ENCODE data around the gene CCDC78.
A peak's percentile ranks its signal among the peaks of the same experiment; 100 is the strongest.

The CCDC78 gene

DNA sequence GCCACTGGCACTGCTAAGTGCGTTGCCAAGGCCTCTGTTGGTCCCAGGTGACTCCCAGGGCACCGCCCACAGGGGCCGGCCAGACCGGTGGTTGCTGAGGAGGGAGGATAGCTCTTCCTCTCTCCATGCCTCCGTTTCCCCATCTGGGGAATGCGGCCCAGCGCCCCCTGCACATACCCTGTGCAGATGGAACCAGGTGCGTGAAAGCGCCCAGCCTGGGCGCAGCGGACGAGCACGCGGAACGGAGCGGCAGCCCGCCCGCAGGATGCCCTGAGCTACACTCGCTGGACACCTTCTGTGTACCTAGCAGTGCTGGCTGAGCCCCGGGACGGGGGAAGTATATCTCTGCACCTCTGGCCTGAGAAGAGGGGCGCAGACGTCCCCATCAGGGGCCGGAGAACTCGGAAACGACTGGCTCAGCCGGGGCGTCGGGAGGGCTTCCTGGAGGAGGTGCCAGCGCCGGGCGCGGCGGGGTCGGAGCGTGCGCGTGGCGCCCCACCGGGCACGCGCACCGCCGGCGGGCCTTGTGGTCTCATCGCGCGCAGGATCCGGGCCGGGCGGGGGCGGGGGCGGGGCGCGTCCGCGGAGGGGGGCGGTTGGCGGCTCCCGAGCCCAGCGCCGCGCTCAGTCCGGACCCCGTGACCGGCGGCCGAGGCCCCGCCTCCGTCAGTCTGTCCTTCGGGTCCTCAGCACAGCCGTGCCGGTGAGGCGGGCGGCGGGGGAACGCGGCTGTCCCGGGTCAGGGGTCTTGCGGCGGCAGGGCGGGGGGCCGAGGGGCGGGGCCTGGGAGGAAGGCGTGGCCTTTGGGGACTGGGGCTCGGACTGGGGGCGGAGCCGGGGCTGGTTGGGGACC is at the start of gene CCDC78, which contains the start of gene HAGHL:
TSS of gene CCDC78 (minus strand) at position 6 of the 853 bp plus-strand sequence. CDS start 76 bp downstream, outside the sequence.
TSS of gene HAGHL (plus strand) at position 669 of the 853 bp plus-strand sequence. CDS start 404 bp downstream, outside the sequence.
- DNase-seq (ENCODE audit: low spot score), result peak; percentile 55

DNA sequence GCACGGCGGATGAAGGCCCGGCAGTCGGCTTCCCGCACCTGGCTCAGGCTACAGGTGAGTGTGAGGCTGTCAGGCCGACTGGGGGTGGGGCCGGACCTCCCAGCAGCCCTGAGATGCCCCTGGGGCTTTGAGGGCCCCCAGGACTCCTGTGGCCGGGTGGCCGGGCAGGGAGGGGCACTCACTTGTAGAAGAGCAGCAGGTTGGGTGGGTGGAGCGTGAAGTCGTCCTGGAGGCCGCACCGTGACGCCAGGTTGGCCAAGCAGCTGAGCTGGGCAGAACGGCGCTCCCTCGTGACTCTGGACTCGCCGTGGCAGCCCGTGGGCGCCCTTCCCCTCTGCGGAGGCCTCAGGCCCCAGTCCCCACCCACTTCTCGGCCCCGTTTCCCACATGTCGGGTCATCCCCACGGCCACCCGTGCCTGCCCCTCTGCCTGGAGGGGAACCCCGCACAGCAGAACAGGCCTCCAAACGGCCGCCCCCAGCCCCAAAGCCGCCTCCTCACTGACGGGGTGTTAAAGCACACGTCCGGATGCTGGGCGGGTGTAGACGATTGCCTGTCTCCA is 49.1 kb upstream of the CCDC78 start:
- DNase-seq (ENCODE audit: low spot score), result no peak

DNA sequence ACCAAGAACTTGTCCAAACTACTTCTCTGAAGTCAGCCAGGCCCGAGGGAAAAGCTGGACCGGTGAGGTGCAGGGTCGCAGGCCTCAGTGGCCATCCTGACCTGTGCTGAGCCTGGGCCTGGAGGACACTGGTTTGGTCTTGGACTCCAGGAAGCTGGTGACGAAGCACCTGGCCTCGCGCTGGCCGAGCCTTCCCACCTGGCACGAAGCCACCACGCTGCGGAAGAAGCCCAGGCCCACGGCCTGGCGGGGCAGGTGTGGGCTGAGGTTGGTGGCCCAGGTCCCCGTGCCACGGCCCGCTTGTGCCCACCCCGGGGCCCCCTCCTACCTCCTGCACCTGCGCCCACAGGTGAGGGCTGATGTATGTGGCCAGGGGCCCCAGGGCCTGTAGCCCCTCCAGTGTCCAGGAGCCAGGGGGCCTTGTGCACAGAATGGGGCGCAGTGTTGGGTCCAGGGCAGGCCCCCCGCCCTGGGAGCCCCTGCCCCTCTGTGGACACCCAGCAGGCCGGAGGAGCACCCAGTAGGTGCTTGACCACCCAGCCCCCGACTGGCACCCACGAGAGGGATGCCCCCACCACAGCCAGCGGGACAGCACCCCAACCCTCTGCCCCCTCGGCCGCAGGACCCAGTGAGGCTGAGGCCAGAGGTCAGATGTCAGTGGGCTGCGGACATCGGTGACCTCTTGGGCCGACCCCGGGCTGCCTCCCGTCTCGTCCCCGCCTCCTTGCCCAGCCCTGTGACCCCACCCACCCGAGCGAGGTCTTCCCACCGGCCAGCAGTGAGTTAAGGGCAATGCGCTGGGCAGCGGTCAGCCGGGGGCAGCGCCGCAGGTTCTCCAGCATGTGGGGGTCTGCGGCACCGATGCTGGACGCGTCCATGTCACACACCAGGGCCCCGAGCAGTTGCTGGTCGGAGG is 48.1 kb upstream of the CCDC78 start:
- DNase-seq (ENCODE audit: low spot score), result no peak

DNA sequence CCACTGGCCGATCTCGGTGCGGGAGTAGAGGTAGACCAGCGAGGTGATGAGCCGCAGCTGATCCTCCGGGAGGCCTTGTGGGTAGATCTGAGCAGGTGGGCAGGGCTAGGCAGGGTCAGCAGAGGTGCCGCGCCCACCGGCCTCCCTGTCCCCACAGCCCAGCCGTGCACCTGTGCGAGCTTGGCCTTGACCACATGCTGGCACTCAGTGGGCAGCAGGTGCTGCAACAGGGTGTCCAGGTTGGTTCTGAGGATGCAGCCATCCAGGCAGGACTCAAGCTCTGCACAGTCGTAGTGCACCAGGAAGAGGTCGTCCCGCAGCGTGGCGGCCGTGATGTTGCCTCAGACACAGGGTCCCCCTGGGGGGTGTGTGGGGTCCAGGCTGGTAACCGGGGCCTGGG is 46.7 kb upstream of the CCDC78 start:
- no peak for DNase-seq (ENCODE audit: low spot score)

DNA sequence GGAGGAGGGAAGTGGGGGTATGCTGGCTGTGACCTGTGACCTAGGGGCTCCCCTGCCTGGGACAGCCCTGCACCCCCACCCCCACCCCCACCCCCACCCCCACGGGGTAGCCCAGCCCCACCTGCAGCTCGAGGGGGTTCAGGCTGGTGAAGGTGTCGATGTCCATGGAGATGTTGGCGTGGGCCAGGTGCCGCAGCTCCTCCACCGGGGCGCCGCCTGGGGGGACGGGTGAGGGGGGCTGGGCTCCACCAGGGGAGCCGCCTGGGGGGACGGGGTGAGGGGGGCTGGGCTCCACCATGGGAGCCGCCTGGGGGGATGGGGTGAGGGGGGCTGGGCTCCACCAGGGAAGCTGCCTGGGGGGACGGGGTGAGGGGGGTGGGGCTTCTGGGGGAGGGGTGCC is 44.2 kb upstream of the CCDC78 start:
- DNase-seq (ENCODE audit: low spot score), result no peak

DNA sequence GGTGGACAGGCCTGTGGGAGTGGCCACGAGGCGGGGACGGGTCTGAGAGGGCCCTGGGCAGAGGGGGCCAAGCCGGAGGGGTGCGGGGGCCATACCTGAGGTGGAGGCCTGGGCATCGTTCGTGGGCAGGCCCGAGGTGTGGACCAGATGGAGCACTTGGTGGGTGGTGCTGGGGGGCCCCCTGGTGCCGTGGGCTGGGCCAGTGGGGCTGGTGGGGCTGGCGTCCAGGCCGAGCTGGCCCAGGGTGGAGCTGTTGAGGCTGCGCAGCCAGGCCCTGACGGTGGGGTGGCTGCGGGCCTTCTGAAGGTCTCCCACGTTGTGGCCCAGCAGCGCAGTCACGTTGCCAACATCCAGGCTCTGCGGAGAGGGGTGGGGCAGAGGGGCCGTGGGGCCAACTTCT is 43.7 kb upstream of the CCDC78 start:
- DNase-seq (ENCODE audit: low spot score), result no peak

DNA sequence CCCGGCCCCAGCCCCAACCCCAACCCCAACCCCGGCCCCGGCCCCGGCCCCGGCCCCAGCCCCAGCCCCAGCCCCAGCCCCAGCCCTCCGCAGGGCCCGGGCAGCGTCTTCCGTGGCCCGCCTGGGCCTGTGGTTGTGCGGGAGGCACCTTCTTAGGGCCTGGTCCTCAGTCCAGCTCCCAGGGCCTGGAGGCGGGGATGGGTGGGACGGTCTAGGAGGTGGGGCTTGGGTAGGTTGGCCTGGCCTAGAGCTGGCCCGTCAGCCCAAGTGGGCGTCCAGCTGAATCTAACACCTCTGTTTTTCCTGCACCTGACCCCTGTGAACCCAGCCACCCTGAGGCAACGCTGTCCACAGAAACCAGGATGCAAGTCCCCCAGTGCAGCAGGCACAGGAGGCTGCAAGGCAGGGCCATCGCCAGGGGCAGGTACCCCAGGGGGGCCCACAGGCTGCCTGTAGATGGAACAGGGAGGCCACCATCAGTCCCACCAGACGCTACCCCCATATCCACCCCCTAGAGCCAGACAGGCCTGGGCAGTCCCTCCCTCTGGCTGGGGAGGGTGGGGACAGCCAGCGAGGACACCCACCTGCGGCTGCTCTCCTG is 43.0 kb upstream of the CCDC78 start:
- no peak for DNase-seq (ENCODE audit: low spot score)

DNA sequence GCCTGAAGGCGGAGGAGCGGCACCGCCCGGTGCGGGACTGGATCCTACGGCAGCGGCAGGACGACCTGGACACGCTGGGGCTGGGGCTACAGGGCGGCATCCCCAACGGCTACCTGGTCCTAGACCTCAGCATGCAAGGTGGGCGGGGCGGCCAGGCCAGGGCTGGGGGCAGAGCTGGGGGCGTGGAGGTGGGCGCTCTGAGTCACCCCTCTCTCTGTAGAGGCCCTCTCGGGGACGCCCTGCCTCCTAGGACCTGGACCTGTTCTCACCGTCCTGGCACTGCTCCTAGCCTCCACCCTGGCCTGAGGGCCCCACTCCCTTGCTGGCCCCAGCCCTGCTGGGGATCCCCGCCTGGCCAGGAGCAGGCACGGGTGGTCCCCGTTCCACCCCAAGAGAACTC is 42.2 kb upstream of the CCDC78 start:
- DNase-seq (ENCODE audit: low spot score), result no peak

DNA sequence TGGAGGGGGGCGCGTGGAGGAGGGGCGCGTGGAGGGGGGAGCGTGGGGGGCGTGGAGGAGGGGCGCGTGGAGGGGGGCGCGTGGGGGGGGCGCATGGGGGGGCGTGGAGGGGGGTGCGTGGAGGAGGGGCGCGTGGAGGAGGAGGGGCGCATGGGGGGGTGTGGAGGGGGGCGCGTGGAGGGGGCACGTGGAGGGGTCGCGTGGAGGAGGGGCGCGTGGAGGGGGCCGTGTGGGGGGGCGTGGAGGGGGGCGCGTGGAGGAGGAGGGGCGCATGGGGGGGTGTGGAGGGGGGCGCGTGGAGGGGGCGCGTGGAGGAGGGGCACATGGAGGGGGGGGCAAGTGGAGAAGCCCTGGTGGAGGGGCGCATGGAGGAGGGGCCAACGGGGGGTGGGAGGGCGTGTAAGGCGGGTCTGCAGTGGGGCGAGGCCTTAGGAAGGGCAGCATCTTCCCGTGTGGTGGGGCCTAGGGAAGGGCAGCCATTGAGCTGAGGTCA is 41.5 kb upstream of the CCDC78 start:
- DNase-seq (ENCODE audit: low spot score), result no peak

DNA sequence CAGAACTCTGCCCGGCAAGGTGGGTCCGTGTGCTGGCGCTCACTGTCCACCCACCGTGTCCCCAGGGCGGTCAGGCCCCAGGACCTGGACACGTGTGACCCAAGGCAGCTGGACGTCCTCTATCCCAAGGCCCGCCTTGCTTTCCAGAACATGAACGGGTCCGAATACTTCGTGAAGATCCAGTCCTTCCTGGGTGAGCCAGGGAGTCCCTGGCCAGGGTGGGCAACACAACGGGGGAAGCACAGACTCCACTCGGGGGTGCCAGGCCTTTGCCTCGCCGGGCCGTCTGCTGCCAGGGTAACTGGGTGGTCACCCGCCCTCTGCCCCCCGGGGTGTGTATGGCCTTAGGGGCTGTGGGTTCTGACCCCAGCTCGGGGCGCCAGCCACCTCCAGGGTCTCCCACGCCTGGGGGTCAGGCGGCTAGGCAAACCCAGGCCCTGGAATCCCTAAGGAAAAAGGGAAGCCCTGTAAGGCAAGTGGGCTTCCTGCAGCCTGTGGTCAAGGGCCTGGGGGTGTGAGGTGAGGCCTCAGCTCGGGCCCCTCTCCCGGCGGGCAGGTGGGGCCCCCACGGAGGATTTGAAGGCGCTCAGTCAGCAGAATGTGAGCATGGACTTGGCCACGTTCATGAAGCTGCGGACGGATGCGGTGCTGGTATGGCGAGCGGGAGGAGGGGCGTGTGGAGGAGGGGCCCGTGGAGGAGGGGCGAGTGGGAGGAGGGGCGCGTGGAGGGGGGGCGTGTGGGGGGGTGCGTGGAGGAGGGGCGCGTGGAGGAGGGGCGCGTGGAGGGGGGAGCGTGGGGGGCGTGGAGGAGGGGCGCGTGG is 40.8 kb upstream of the CCDC78 start:
- DNase-seq (ENCODE audit: low spot score), result no peak

DNA sequence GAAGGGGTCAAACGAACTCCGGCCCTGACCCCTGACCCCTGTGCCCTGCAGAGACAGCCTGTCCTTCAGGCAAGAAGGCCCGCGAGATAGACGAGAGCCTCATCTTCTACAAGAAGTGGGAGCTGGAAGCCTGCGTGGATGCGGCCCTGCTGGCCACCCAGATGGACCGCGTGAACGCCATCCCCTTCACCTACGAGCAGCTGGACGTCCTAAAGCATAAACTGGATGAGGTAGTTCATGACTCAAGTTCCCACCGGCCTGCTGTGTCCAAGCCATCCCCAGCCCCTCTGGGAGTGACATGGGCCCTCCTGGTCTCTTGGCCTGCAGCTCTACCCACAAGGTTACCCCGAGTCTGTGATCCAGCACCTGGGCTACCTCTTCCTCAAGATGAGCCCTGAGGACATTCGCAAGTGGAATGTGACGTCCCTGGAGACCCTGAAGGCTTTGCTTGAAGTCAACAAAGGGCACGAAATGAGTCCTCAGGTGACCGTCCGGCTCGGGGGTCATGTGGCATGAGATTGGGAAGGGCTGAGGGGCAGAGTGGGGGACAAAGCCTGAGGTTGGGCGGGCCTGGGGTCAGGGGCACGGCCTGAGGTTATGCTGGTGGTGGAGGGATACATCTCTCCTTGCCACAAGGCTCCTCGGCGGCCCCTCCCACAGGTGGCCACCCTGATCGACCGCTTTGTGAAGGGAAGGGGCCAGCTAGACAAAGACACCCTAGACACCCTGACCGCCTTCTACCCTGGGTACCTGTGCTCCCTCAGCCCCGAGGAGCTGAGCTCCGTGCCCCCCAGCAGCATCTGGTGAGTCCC is 40.0 kb upstream of the CCDC78 start:
- no peak for DNase-seq (ENCODE audit: low spot score)

DNA sequence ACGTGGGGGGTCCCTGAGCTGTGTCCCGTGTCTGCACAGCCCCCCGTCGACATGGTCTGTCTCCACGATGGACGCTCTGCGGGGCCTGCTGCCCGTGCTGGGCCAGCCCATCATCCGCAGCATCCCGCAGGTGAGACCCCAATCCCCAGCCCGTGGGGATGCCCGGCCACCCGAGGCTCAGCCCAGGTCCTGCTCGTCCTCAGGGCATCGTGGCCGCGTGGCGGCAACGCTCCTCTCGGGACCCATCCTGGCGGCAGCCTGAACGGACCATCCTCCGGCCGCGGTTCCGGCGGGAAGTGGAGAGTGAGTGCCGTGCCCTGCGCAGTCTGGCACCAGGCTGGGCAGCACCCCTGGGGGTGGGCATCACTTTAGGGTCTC is 39.2 kb upstream of the CCDC78 start:
- DNase-seq (ENCODE audit: low spot score), result no peak

DNA sequence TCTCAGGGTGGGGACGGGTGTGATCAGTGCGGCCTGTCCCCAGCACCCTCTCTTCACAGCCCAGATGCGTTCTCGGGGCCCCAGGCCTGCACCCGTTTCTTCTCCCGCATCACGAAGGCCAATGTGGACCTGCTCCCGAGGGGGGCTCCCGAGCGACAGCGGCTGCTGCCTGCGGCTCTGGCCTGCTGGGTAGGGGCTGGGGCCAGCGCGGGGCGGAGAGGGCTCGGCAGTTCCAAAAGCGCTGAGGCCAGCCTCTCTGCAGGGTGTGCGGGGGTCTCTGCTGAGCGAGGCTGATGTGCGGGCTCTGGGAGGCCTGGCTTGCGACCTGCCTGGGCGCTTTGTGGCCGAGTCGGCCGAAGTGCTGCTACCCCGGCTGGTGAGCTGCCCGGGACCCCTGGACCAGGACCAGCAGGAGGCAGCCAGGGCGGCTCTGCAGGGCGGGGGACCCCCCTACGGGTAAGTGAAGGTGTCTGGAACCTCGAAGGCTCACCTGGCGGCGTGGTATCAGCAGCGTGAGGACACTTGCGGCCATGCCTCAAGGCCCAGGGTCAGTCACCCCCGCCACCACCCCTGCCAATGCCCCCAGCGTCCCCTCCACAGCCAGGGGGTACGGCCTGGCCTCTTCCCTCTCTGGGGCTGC is 38.7 kb upstream of the CCDC78 start:
- no peak for DNase-seq (ENCODE audit: low spot score)

DNA sequence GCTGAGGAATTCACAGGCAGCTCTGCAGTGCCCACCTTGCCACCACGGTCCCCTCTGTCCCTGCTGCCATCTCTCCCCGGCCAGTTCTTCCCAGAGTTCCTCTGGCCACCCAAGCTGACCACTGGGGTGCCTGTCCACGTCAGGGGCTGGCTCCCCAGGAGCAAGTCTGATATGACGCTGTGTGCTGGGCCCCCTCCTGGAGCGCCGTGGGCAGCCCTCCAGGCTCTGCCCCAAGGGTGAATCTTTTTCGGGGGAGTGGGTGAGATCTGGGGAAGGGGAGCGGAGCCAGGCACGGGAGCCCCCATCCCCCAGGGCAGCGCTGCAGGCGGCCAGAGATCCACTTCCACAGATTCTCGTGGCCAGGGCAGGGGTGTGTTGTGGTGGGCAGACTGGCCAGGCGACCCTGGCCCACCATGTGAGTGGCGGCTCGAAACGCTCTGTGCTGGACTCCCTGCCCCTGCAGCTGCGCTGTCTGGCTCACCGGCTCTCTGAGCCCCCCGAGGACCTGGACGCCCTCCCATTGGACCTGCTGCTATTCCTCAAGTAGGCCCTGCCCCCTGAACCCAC is 38.0 kb upstream of the CCDC78 start:
- DNase-seq (ENCODE audit: low spot score), result no peak

DNA sequence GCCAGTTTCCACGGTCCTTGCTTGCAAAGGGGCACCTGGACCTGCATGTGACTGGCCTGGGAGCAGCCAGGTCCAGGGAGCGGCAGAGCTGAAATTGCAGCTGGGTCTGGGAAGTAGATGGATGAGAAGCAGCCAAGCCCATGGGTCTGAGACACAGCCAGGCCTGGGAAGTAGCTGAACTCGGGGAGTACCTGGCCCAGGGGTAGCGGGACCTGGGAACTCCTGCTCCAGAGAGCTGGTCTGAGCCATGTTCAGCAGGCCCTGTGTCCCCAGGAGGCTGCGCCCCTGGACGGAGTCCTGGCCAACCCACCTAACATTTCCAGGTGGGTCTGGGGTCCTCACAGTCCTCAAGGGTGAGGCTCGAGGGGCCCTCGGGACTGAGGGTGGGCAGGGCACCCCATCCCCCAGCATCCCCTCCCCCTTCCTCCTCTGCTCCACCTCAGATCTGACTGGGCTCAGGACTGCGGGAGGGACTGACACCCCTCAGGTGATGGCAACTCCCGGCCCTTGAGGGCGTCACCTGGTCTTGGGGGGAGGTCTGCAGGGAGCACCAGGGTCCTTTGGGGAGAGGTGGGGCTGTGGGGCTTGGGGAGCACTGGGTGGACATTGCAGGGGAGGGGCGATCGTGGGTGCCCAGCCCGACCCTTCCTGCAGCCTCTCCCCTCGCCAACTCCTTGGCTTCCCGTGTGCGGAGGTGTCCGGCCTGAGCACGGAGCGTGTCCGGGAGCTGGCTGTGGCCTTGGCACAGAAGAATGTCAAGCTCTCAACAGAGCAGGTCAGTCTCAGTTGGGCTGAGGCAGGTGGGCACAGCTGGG is 37.3 kb upstream of the CCDC78 start:
- no peak for DNase-seq (ENCODE audit: low spot score)

DNA sequence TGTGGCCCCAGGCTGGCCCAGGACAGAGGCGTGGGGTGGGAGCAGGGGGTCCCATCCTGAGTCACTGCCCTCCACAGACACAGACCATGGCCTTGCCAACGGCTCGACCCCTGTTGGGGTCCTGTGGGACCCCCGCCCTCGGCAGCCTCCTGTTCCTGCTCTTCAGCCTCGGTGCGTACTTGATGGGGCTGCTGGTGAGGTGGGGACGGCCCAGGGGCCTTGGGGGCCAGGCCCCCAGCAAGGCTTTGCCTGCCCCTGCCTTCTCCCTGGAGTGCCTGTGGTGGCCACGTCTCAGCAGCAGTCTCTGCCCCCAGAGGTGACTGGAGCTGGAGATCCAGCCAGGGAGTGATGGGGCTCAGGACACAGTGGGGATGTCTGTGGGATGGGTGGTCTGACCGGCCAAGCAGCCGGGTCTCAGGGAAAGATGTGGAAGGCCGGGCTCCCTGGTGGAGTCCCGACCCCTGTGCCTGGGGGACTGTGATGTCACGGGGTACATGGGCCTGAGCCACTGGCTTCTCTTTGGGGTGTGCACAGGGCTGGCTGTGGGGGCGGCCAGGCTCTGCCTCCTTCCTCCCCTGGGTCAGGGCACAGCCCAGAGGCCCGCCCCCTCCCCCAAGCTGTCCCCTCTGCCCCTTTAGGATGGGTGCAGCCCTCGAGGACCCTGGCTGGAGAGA is 36.5 kb upstream of the CCDC78 start:
- DNase-seq (ENCODE audit: low spot score), result no peak

DNA sequence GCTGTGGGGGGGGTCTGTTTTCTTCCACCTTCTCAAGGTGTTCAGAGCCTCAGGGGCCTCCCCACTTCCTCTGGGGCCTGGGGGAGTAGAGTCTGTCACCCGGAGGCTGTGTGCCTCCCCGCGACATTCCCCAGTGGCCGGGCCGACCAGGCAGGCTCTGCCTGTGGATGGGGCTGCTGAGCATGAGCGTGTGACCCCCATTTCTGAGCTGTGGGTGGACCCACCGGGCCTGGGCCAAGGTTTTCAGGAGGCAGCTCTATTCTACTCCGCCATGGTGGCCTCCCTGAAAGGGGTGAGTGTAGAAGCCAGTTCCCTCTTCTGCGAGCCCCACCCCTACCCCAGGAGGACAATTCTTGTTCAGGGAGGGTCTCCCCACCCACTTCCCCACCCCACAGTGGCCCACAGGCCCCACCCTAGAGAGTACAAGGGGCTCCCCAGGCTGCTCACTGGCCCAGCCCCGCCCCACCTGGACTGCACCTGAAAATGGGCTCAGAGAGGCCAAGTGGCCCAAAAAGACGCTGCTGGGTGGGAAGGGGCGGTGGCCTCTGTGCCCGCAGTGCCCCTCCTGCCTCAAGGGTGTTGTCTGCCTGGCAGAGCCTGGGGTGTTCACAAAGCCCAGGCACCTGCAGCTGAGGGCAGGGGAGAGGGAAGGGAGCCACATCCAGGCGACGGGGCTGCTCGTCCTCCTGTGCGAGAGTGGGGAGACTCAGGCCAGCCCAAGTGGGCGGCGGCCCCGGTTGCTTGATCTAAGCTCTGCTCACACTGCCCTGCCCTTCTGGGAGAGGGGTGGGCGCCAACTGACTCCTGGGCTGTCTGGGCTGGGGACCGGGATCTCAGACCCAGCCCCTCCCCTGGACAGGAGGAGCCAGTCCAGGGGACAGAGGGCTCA is 35.6 kb upstream of the CCDC78 start:
- DNase-seq (ENCODE audit: low spot score), result no peak
